Measurements from ENCODE around the gene RELA. TPM values are rescaled to one million over a fixed set of nuclear protein-coding genes. Genes with fewer than 3 reads are reported as not detected.

Gene RELA
- total and polyA plus RNA-seq, 2 of the 13 experiments (the other 11 are each of a cell fraction or from before 2014, with no cell fraction given), result 21.4 to 40.5 TPM

GRCh38 chr11:65653229-65654225 is 9.2 kb downstream of the RELA start (continued):
- TF ChIP-seq MTF2 (CRISPR knock-in tag; IDR thresholded peaks at IDR 0.05; ENCODE audit: borderline replicate concordance) (no peak), KDM2A (CRISPR knock-in tag; IDR thresholded peaks at IDR 0.05; ENCODE audit: borderline replicate concordance, low read depth) (no peak), SRSF4 (IDR thresholded peaks at IDR 0.05; ENCODE audit: low read depth, low read length, poor library complexity, severe bottlenecking) (no peak), ZNF292 (CRISPR knock-in tag; IDR thresholded peaks at IDR 0.05; ENCODE audit: borderline replicate concordance, low read depth) (no peak; the same call in 1 of the 2 replicates), THAP11 (CRISPR knock-in tag; IDR thresholded peaks at IDR 0.05) (no peak), ZNF670 (CRISPR knock-in tag; IDR thresholded peaks at IDR 0.05; ENCODE audit: borderline replicate concordance) (no peak), RBAK (CRISPR knock-in tag; IDR thresholded peaks at IDR 0.05) (no peak), ZNF775 (CRISPR knock-in tag; IDR thresholded peaks at IDR 0.05; ENCODE audit: borderline replicate concordance) (no peak), HNRNPUL1 (IDR thresholded peaks at IDR 0.05; ENCODE audit: low read depth, low read length) (no peak), HHEX (CRISPR knock-in tag; IDR thresholded peaks at IDR 0.05) (no peak), ZNF44 (CRISPR knock-in tag; IDR thresholded peaks at IDR 0.05) (no peak), SATB2 (CRISPR knock-in tag; IDR thresholded peaks at IDR 0.05) (no peak), MEF2D (CRISPR knock-in tag; IDR thresholded peaks at IDR 0.05) (no peak), ZKSCAN1 (IDR thresholded peaks at IDR 0.05; ENCODE audit: low read length) (no peak), HIC2 (CRISPR knock-in tag; IDR thresholded peaks at IDR 0.05; ENCODE audit: low read depth) (no peak)
- TF ChIP-seq, protein P1, sequence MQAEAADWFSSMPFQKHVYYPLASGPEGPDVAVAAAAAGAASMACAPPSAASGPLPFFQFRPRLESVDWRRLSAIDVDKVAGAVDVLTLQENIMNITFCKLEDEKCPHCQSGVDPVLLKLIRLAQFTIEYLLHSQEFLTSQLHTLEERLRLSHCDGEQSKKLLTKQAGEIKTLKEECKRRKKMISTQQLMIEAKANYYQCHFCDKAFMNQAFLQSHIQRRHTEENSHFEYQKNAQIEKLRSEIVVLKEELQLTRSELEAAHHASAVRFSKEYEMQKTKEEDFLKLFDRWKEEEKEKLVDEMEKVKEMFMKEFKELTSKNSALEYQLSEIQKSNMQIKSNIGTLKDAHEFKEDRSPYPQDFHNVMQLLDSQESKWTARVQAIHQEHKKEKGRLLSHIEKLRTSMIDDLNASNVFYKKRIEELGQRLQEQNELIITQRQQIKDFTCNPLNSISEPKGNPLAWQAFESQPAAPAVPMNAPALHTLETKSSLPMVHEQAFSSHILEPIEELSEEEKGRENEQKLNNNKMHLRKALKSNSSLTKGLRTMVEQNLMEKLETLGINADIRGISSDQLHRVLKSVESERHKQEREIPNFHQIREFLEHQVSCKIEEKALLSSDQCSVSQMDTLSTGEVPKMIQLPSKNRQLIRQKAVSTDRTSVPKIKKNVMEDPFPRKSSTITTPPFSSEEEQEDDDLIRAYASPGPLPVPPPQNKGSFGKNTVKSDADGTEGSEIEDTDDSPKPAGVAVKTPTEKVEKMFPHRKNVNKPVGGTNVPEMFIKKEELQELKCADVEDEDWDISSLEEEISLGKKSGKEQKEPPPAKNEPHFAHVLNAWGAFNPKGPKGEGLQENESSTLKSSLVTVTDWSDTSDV (CRISPR knock-in tag; IDR thresholded peaks at IDR 0.05), result no peak
- TF ChIP-seq, protein P2, sequence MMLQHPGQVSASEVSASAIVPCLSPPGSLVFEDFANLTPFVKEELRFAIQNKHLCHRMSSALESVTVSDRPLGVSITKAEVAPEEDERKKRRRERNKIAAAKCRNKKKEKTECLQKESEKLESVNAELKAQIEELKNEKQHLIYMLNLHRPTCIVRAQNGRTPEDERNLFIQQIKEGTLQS (CRISPR knock-in tag; IDR thresholded peaks at IDR 0.05), result no peak
- TF ChIP-seq, protein P3, sequence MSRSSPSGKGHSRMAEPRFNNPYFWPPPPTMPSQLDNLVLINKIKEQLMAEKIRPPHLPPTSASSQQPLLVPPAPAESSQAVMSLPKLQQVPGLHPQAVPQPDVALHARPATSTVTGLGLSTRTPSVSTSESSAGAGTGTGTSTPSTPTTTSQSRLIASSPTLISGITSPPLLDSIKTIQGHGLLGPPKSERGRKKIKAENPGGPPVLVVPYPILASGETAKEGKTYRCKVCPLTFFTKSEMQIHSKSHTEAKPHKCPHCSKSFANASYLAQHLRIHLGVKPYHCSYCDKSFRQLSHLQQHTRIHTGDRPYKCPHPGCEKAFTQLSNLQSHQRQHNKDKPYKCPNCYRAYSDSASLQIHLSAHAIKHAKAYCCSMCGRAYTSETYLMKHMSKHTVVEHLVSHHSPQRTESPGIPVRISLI (CRISPR knock-in tag; IDR thresholded peaks at IDR 0.05; ENCODE audit: borderline replicate concordance), result peak; percentile 83; the same call in 1 of the 2 replicates
- TF ChIP-seq, protein P4, sequence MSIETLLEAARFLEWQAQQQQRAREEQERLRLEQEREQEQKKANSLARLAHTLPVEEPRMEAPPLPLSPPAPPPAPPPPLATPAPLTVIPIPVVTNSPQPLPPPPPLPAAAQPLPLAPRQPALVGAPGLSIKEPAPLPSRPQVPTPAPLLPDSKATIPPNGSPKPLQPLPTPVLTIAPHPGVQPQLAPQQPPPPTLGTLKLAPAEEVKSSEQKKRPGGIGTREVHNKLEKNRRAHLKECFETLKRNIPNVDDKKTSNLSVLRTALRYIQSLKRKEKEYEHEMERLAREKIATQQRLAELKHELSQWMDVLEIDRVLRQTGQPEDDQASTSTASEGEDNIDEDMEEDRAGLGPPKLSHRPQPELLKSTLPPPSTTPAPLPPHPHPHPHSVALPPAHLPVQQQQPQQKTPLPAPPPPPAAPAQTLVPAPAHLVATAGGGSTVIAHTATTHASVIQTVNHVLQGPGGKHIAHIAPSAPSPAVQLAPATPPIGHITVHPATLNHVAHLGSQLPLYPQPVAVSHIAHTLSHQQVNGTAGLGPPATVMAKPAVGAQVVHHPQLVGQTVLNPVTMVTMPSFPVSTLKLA (IDR thresholded peaks at IDR 0.05), result no peak
- TF ChIP-seq, protein P5, sequence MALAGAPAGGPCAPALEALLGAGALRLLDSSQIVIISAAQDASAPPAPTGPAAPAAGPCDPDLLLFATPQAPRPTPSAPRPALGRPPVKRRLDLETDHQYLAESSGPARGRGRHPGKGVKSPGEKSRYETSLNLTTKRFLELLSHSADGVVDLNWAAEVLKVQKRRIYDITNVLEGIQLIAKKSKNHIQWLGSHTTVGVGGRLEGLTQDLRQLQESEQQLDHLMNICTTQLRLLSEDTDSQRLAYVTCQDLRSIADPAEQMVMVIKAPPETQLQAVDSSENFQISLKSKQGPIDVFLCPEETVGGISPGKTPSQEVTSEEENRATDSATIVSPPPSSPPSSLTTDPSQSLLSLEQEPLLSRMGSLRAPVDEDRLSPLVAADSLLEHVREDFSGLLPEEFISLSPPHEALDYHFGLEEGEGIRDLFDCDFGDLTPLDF (CRISPR knock-in tag; IDR thresholded peaks at IDR 0.05), result no peak

Data from HepG2 (cell line).